Astrocyte (in vitro differentiated cells and primary cell): ENCODE measurements around the gene CTIF. TPM values are rescaled to one million over a fixed set of nuclear protein-coding genes. Genes with fewer than 3 reads are reported as not detected.

Source experiments
- DNase-seq: peaks from one replicate; pipeline ENCODE4 v3.0.0-alpha.2; 2010; ENCODE audit warnings: low read depth
- FAIRE-seq: peaks from 2 replicates; lab custom pipeline; 2011; peaks lifted over from hg19 to GRCh38; lab: Jason Lieb, UNC
- H2AFZ ChIP-seq: 2 replicates; pipeline ENCODE4 v1.6.0; 2012; ENCODE audit warnings: low read depth, low read length, inconsistent platforms
- H3K27ac ChIP-seq: 2 replicates; pipeline ENCODE4 v1.5.1; 2011; ENCODE audit warnings: low read depth, low read length, inconsistent platforms
- H3K27me3 ChIP-seq: 2 replicates; pipeline ENCODE4 v1.6.0; 2011; ENCODE audit warnings: low read length, inconsistent platforms; ENCODE audit not compliant: insufficient read depth
- H3K36me3 ChIP-seq: 2 replicates; pipeline ENCODE4 v1.5.1; 2011; ENCODE audit warnings: low read length, inconsistent platforms; ENCODE audit not compliant: insufficient read depth
- H3K4me1 ChIP-seq: 2 replicates; pipeline ENCODE4 v1.5.1; 2011; ENCODE audit warnings: low read length, inconsistent platforms; ENCODE audit not compliant: insufficient read depth
- H3K4me2 ChIP-seq: 2 replicates; pipeline ENCODE4 v1.6.0; 2012; ENCODE audit warnings: low read length, inconsistent platforms
- H3K4me3 ChIP-seq: 2 replicates; pipeline ENCODE4 v1.5.1; 2011; ENCODE audit warnings: low read depth, mild to moderate bottlenecking, low read length, inconsistent platforms; ENCODE audit not compliant: insufficient read depth
- H3K79me2 ChIP-seq: 2 replicates; pipeline ENCODE4 v1.6.0; 2012; ENCODE audit warnings: mild to moderate bottlenecking, low read length, inconsistent platforms; ENCODE audit not compliant: insufficient read depth
- H3K9ac ChIP-seq: 2 replicates; pipeline ENCODE4 v1.6.0; 2012; ENCODE audit warnings: mild to moderate bottlenecking, low read length, inconsistent platforms
- H3K9me3 ChIP-seq: 2 replicates; pipeline ENCODE4 v1.5.1; 2012; ENCODE audit warnings: low read depth, mild to moderate bottlenecking, low read length, inconsistent platforms; ENCODE audit not compliant: insufficient read depth
- H4K20me1 ChIP-seq: 2 replicates; pipeline ENCODE4 v1.6.0; 2012; ENCODE audit warnings: low read length, inconsistent platforms; ENCODE audit not compliant: insufficient read depth
- H3K27ac Mint-ChIP-seq: one replicate; pipeline ENCODE4 v1.8.0; 2021; ENCODE audit warnings: mild to moderate bottlenecking, mixed read lengths; ENCODE audit not compliant: unreplicated experiment
- H3K27me3 Mint-ChIP-seq: one replicate; pipeline ENCODE4 v1.8.0; 2021; ENCODE audit warnings: low read depth, mixed read lengths; ENCODE audit not compliant: unreplicated experiment
- H3K36me3 Mint-ChIP-seq: one replicate; pipeline ENCODE4 v1.8.0; 2021; ENCODE audit warnings: low read depth, mixed read lengths; ENCODE audit not compliant: unreplicated experiment
- H3K4me1 Mint-ChIP-seq: one replicate; pipeline ENCODE4 v1.8.0; 2021; ENCODE audit warnings: low read depth, mixed read lengths; ENCODE audit not compliant: unreplicated experiment
- H3K4me3 Mint-ChIP-seq: one replicate; pipeline ENCODE4 v1.8.0; 2021; ENCODE audit warnings: mild to moderate bottlenecking, moderate library complexity, mixed read lengths; ENCODE audit not compliant: unreplicated experiment
- H3K9me3 Mint-ChIP-seq: one replicate; pipeline ENCODE4 v1.8.0; 2021; ENCODE audit warnings: mild to moderate bottlenecking, mixed read lengths; ENCODE audit not compliant: unreplicated experiment
- EZH2 ChIP-seq: IDR thresholded peaks from 2 replicates; pipeline ENCODE4 v1.6.1; 2012; ENCODE audit warnings: mild to moderate bottlenecking, low read length, inconsistent platforms; ENCODE audit not compliant: insufficient read depth
- total RNA-seq: library from RNA; stranded (reverse); gene quantifications from 2 replicates; pipeline ENCODE4 v1.2.1, GENCODE V29; 2021
- TF ChIP-seq, protein P1 (sequence below): IDR thresholded peaks from 2 replicates; pipeline ENCODE4 v1.5.1; 2011; ENCODE audit warnings: low read depth, mild to moderate bottlenecking, inconsistent platforms, low read length, moderate library complexity; ENCODE audit not compliant: insufficient read depth

The CTIF gene
- total RNA-seq, 1 donor from 2014 or later = 101 TPM

DNA sequence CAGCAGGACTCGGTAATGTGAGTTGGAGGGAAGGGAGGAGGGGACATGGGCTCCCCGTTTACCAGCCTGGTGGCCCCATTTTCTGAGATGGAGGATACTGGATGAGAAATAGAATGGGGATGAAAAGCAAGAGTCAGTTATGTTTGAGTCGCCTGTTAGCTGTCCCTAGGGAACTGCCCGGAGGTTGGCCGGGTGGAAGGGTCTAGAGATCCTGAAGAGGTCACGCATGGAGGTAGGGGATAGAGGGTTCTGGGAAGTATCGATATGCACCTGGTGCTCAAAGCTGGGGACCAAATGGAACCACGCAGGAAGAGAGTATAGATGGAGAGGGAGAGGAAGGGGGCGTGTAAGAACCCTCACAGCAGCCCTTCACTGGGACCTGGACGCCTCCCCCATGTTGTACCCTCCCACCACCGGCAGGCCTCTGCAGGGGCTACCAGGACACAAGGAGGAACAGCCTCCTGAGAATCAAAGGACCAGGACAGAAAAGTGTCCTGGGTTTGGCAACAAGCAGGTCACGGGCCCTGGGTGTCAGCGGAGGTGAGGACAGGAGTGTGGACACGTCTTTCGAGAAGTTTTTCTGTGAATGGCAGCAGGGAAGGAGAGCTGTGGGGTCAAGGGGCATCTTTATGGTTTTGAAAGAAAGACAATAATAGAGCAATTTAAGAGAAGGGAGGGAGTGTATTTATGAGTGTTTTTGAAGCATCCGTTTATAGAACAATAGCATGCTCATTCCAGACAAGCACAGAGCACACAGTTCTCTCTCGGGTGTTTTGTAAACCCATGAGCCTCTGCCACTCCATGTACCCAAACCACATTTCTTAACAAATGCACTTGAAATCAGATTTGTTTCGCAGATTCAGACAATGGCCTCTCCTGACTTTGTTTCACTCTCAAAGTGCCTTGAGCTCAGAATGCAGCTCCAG, 279.8 kb downstream of the CTIF start:
- peaks cover 6% of the 10 kb centered on the region for H4K20me1 ChIP-seq
- Mint-ChIP-seq H3K4me3 (peak overlapping the region; percentile 31), H3K4me1 (peaks cover 16% of the 10 kb centered on the region), H3K27ac (peak overlapping the region; percentile 69), H3K9me3 (peaks cover 4% of the 10 kb centered on the region), H3K27me3 (no peaks in the 10 kb centered on the region), H3K36me3 (peaks cover 53% of the 10 kb centered on the region)
- H3K4me1 ChIP-seq = peaks cover 7% of the 10 kb centered on the region
- no peak overlapping the region for H3K9ac ChIP-seq
- peaks cover 2% of the 10 kb centered on the region for H3K36me3 ChIP-seq
- H3K27me3 ChIP-seq = no peaks in the 10 kb centered on the region
- no peak for FAIRE-seq
- H3K4me2 ChIP-seq = no peak overlapping the region
- H2AFZ ChIP-seq = no peak overlapping the region
- no peaks in the 10 kb centered on the region for H3K9me3 ChIP-seq
- H3K4me3 ChIP-seq = no peak overlapping the region
- H3K27ac ChIP-seq = no peak overlapping the region
- DNase-seq = no peak
- no peak for TF ChIP-seq EZH2
- TF ChIP-seq, protein P1, sequence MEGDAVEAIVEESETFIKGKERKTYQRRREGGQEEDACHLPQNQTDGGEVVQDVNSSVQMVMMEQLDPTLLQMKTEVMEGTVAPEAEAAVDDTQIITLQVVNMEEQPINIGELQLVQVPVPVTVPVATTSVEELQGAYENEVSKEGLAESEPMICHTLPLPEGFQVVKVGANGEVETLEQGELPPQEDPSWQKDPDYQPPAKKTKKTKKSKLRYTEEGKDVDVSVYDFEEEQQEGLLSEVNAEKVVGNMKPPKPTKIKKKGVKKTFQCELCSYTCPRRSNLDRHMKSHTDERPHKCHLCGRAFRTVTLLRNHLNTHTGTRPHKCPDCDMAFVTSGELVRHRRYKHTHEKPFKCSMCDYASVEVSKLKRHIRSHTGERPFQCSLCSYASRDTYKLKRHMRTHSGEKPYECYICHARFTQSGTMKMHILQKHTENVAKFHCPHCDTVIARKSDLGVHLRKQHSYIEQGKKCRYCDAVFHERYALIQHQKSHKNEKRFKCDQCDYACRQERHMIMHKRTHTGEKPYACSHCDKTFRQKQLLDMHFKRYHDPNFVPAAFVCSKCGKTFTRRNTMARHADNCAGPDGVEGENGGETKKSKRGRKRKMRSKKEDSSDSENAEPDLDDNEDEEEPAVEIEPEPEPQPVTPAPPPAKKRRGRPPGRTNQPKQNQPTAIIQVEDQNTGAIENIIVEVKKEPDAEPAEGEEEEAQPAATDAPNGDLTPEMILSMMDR = no peak
- H3K79me2 ChIP-seq = no peaks in the 10 kb centered on the region

DNA sequence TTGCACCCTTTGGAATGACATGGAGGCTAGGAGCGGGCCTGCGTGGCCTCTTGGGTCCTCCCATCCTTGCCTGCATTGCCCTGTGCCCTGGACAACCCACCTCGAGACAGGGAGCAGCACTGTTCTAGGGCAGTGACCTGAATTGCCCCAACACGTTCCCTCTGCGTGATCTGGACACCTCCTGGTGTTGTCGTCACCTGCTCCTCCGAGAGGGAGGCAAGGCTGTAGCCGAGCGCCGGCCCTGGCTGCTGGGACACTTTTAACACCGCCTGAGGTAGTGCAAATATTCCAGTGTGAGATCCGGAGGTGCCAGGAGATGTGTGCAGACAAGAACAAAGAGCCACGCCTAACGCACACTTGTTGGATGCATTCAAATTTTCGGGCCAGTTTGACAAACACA, 280.4 kb downstream of the CTIF start:
- Mint-ChIP-seq H3K27me3 (no peaks in the 10 kb centered on the region), H3K4me1 (peaks cover 10% of the 10 kb centered on the region), H3K9me3 (peaks cover 6% of the 10 kb centered on the region), H3K4me3 (no peak overlapping the region), H3K27ac (no peak overlapping the region), H3K36me3 (peaks cover 55% of the 10 kb centered on the region)
- Histone ChIP-seq H2AFZ (no peak overlapping the region), H3K4me1 (peaks cover 7% of the 10 kb centered on the region), H3K4me3 (no peak overlapping the region), H3K27ac (no peak overlapping the region), H3K9ac (no peak overlapping the region), H3K9me3 (no peaks in the 10 kb centered on the region), H3K36me3 (peaks cover 2% of the 10 kb centered on the region), H3K79me2 (no peaks in the 10 kb centered on the region), H3K27me3 (no peaks in the 10 kb centered on the region), H4K20me1 (no peaks in the 10 kb centered on the region), H3K4me2 (no peak overlapping the region)
- FAIRE-seq (no peak), DNase-seq (no peak)
- TF ChIP-seq, protein P1 = no peak
- no peak for TF ChIP-seq EZH2
